Fibroblast of upper back skin (primary cell): ENCODE measurements around the gene GRID2IP.
A peak's percentile ranks its signal among the peaks of the same experiment; 100 is the strongest.
"Not testable (repeated sequence)": the region's sequence is repeated elsewhere in the genome, so short reads cannot be mapped to it uniquely, and the experiment has no call there.

Experiments
- DNase-seq: peaks from one replicate; pipeline ENCODE4 v3.0.0-alpha.2; 2013

Gene GRID2IP

DNA sequence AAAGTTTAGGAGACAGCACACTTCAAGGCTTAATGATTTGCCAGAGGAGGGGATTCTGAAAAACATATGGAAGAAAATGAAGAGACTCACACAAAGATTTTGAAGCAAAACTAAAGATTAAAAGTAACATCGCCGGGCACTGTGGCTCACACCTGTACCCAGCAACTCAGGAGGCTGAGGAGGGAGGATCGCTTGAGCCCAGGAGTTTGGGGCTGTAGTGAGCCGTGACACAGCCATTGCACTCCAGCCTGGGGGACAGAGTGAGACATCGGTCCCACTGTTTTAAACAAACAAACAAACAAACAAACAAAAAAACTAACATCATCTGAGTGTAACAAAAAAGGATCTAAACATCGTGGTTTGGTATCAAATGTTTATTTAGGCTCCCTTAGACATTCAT is 69.8 kb downstream of the GRID2IP start:
- DNase-seq: no peak

DNA sequence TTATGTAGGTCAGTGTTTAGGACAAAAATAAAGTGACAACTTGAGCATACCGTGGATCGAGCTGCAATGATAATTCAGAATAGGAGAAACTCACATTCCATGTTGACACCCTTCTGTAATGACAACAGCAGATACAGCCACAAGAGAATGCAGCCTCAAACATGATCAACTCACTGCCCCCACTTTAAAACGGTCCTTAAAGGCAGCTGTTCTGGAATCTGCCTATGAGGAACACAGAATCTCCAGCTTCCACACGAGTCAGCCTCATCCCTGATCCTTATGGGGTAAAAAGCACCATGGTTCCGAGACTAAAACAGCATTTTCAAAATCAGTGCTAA is 71.0 kb downstream of the GRID2IP start:
- DNase-seq: no peak

DNA sequence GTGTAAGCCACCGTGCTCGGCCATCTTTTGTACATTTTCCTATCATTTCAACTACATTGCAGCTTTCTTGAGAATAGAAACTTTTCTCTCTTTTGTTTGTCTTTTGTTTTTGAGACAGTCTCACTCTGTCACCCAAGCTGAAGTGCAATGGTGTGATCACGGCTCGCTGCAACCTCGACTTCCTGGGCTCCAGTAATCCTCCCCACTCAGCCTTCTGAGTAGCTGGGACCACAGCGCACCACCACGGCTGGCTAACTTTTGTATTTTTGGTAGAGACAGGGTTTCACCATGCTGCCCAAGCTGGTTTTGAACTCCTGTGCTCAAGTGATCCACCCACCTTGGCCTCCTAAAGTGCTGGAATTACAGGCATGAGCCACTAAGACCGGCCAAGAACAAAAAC is 72.2 kb downstream of the GRID2IP start:
- no peak for DNase-seq

DNA sequence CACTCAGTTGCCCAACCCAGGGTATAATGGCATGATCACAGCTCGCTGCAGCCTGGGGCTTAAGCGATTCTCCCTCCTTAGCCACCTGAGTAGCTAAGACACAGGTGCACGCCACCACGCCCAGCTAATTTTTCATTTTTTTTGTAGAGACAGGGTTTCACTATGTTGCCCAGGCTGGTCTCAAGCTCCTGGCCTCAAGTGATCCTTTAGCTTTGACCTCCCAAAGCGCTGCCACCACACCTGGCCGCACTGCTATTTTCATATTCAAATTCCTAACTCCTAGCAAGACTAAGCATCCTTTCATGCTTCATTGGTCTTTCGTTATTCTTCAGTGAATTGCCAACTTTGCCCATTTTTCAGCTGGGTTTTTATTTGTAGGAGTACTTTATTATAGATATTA is 73.1 kb downstream of the GRID2IP start:
- no peak for DNase-seq

DNA sequence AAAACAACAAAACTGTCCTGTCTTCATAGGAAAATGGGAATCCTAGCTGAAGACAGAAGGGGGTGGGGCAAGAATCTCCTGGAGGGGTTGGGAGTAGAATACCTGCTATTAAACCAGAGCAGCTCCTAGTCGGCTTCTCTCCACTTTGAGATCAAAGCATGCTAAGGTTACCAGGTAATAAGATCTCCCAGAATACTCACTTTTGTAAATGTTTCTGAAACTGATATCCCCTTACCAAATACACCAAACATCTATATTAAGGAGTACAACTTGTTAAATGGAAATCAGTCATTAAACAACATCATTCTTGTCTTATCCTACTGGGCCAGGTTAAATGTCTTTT is 74.0 kb downstream of the GRID2IP start:
- DNase-seq: no peak

DNA sequence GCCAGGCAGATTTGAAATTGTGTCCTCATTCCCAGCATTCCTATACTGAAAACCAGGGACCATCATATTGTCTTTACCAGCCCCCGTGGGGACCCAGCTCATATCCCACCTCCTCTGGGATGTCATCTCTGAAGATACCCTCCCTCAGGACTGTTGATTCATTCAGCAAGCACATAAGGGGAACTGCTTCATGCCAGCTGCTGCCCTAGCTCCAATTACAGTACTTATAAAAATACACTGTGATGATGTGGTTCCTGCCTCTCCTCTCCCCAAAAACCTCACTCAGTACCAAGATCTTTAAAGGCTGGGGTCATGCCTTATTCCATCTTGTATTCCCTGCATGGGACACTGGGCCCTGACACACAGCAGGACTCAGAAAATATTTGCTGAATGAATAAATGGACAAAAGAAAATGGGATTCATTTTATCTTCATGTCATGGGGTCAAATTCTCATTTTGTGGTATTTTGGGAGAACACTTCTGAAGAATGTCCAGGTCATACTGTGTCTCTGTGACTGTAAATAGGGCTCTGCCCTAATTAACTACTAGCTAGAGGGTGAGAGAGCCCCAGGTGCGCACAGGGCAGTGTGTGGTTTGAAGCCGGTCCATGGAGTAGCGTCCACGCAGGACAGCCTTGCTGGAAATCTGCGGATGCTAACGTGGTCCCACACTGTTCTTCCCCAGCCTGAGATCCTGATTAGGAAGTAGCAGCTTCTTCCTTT is 74.5 kb downstream of the GRID2IP start:
- DNase-seq: no peak

DNA sequence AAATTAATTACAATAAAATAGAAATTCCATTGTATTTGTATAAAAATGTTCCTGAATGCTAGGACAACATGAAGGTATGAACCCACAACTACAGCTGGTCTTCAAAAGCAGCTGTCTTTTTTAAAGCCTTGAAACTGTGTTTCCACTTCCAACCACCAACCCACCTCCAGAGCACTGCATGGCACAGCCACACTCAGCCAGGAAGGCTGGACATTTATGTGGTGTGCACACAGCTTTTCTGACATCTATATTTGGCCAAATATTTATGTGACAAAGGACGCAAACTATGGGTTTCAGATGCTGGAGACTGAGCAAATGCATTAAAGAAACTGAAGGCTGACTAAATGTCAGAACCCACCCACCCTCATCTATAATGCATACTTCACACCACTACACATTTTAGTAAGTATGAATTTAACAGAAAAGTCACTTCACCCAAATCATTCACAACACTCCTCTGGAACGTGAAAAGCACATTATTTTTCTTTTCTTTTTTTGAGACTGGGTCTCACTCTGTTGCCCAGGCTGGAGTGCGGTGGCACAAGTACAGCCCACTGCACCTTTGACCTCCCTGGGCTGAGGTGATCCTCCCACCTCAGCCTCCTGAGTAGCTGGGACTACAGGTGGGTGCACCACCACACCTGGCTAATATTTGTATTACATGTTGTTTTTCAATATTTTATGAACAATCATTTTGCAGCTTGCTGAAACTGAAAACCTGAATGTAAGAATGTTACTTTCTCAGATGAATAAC is 75.7 kb downstream of the GRID2IP start:
- DNase-seq: no peak

DNA sequence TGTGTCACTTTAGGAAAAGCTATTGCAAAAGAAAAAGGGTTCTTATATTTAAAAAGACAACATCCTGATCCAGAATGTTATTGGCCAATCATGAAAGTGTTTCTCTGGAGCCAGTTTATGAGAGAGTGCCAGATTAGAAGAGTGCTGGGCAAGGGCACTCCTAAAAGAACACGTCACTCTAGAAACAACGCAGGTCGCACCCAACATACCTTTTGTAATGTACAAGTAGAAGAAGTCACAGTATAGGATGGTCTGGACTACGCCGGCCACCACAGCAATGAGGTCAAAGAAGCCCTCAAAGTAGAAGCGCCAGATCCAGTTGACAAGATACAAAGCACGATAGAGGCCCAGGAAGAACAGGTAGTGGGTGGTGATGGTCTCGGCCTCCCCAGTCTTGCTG is 85.4 kb downstream of the GRID2IP start:
- no peak for DNase-seq

DNA sequence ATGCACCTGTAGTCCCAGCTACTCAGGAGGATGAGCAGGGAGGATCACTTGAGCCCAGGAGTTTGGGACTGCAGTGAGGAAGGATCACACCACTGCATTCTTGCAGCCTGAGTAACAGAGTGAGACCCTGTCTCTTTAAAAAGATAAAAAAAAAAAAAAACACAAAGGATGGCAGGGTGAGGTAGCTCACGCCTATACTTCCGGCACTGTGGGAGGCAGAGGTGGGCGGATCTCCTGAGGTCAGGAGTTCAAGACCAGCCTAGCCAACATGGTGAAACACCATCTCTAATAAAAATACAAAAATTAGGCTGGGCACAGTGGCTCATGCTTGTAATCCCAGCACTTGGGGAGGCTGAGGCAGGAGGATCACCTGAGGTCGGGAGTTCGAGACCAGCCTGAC is 87.7 kb downstream of the GRID2IP start:
- not testable (repeated sequence) for DNase-seq

DNA sequence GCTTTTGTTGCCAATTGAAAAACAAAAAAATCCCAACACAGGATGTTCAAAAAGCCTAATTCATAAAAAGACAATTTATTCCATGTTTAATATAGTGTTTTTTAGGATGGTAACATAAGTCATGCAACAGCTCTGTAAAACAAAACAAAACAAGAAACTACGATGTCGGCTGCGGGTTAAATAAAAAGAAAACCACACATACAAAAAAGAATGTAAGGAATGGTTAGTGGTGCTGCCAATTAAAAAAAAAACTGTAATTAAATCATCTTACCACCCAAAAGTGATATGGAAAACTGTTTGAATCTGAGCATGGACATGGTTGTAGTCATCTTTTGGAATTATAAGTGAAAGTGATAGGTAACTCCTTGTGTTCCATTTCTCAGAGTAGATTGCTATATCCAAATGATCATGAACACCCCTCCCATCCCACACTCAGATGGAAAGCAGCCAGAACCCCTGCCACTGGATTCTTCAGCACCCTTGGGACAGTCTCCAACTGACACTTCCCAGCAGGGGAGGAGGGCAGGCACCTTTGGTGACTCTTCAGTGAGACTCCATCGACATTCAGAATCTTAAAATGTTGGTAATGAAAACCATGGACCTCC is 89.2 kb downstream of the GRID2IP start:
- no peak for DNase-seq

DNA sequence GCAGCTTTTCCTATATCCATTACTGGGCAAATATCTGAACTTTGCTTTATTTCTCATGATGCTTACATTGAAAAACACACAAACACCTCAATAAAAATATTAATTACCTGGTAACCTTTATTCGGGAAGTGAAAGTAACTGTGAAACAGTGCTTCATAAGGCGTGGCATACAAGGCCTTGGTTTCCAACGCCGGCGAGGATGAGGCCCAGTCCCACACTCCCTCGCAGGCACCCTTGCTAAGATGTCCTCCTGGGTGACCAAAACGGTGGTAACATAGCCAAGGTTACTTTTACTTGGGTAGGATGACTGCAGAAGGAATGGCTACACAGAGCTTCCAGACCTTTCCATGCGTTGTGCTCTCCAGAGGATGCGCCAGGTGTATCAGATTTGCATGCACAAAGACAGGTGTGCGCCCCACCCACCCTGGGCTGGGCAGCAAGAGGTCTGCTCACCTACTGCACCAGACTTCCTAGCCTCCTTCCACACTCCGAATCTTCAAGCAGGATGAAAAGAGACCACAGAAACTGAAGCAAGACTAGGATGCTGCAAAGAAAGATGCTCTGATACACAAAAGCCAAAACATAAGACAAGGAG is 90.2 kb downstream of the GRID2IP start:
- no peak for DNase-seq

DNA sequence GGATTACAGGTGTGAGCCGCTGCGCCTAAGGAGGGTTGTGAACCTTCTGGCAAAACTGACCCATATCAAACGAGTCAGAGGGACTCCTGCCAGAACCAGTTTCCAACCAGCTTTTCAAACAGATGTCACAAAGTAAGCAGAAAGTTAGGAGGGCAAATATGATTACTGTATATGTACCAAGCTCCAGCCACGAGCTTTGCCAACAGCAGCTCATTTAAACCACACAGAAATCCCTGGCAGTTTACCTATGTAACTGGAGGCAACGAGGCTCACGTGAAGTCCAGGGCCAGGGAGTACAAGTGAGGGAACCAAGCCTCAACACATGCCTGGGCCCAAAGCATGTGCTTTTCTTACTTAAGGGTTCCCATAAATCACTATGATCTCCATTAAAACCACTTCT is 91.0 kb downstream of the GRID2IP start:
- no peak for DNase-seq

DNA sequence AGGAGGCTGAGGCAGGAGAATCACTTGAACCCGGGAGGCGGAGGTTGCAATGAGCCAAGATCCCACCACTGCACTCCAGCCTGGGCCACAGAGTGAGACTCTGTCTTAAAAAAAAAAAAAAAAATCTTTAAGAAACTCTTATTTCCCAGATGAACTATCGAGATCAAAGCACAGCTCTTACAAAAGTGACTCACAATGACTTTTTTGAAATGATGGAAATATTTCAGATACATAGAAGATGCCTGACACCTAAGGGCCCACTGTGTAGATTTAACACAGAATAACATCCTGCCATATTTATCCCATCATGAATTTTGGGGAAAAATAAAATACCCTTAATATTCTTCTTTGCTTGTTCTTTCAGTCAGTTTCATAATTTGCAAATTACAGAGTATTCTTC is 92.6 kb downstream of the GRID2IP start:
- not testable (repeated sequence) for DNase-seq

DNA sequence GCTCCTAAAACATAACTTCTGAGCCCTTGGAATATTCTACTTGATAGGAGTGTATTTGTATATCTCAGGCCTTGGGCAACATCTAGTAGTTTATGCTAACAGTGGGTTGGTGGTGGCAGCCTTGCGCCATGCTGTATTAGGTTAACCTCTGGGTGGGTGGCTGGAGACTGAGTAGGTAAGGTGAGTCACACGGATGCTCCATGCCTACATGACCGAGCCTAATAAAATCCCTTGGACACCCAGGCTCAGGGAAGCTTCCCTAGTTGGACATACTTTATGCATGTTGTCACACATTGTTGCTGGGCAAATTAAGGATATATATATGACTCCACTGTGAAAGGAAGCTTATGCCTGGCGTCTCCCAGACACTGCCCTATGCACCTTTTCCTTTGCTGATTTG is 97.5 kb downstream of the GRID2IP start:
- peak; percentile 83 for DNase-seq

DNA sequence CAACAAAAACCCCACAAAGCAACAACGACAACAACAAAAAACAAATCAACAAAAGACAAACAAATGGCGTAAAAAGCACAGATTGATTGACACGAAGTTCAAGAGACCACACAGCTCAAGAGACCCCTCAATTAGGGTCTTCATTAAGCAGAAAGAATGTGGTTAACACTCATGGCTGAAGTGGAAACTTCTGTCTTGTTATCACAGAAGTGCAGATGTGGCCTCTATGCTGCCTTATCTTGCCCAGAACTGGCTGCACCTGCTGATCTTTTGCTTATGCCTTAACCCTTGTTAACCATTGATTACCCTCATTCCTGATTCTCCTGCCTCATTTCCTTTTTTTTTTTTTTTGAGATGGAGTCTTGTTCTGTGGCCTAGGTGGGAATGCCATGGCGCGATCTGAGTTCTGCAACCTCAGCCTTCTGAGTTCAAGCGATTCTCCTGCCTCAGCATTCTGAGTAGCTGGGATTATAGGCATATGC is 100.0 kb downstream of the GRID2IP start:
- DNase-seq: no peak

DNA sequence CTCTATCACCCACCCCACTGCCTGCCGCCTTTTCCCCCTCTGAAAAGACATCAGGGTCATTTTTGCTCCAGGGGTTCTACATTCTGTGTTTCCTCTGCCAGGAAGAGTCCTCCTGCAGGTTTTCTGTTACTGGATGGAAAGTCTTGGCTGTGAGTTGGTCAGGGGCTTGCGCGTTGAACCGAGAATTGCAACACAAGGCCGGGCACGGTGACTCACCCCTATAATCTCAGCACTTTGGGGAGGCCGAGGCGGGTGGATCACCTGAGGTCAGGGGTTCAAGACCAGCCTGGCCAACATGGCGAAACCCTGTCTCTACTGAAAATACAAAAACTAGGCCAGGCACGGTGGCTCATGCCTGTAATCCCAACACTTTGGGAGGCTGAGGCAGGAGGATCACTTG is 100.7 kb downstream of the GRID2IP start:
- DNase-seq: not testable (repeated sequence)

DNA sequence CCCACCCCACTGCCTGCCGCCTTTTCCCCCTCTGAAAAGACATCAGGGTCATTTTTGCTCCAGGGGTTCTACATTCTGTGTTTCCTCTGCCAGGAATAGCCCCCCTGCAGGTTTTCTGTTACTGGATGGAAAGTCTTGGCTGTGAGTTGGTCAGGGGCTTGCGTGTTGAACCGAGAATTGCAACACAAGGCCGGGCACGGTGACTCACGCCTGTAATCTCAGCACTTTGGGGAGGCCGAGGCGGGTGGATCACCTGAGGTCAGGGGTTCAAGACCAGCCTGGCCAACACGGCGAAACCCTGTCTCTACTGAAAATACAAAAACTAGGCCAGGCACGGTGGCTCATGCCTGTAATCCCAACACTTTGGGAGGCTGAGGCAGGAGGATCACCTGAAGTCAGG is 101.4 kb downstream of the GRID2IP start:
- DNase-seq: not testable (repeated sequence)

DNA sequence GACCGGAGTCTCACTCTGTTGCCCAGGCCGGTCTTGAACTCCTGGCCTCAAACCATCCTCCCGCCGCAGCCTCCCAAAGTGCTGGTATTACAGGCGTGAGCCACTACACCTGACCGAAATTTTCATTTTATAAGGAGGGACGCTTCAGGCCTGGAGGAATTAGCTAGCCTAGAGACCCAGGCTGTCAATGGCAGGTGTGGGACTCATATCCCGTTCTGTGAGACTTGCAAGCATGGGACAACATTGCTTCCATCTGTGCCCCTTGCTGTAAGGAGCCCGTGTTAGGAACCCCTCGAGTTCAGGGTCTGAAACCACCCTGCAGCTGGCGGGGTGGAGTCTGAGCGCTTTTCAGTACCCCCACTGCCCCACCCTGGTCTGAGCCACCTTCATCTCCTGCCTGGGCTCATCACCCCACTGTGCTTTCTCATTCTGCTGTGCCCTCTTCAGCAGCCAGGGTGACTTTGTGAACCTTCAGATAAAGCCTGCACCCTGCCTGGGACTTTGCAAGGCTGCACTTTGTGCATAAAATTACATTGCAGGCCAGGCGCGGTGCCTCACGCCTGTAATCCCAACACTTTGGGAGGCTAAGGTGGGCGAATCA is 102.2 kb downstream of the GRID2IP start:
- no peak for DNase-seq

DNA sequence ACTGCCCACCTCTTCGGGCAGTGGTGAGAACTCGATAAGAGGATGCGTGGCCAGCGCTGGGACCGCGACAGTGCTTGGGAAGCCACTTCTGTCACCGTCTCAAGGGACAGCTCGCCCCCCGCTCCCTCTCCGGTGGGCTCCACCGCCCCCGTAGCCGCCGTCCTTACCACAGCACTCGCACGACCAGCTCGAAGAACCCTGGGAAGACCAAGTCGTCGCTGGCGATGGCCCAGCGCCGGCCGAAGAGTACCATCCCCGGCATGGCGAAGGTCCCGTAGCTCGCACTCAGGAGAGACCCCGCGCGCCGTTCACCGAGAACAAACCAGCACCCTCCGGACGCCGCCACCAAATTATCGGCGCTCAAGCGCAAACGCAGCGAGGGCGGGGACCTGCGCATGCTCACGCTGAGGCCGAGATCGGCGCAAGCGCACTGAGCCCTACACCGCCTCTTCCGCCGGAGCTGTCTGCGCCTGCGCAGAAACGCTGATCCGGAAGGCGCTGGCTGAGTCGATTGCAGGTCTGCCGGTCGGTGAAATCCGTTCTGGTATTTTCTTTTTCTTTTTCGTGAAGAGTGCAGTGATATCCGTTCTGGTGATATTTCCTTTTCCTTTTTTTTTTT is 103.6 kb downstream of the GRID2IP start, which contains the start of gene DAGLB:
DAGLB (minus strand) TSS at position 374 of the 619 bp plus-strand sequence; CDS start at position 262, 112 bp downstream.
- DNase-seq: peak; percentile 89
